Measurements from ENCODE around the gene RBBP8NL.

The RBBP8NL gene

GRCh38 chr20:62409086-62409853 is 18.1 kb downstream of the RBBP8NL start:
- TF ChIP-seq, protein P1, sequence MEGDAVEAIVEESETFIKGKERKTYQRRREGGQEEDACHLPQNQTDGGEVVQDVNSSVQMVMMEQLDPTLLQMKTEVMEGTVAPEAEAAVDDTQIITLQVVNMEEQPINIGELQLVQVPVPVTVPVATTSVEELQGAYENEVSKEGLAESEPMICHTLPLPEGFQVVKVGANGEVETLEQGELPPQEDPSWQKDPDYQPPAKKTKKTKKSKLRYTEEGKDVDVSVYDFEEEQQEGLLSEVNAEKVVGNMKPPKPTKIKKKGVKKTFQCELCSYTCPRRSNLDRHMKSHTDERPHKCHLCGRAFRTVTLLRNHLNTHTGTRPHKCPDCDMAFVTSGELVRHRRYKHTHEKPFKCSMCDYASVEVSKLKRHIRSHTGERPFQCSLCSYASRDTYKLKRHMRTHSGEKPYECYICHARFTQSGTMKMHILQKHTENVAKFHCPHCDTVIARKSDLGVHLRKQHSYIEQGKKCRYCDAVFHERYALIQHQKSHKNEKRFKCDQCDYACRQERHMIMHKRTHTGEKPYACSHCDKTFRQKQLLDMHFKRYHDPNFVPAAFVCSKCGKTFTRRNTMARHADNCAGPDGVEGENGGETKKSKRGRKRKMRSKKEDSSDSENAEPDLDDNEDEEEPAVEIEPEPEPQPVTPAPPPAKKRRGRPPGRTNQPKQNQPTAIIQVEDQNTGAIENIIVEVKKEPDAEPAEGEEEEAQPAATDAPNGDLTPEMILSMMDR (IDR thresholded peaks at IDR 0.05): no peak

GRCh38 chr20:62408640-62409039 is 18.7 kb downstream of the RBBP8NL start:
- TF ChIP-seq, protein P1 (IDR thresholded peaks at IDR 0.05): no peak

DNA sequence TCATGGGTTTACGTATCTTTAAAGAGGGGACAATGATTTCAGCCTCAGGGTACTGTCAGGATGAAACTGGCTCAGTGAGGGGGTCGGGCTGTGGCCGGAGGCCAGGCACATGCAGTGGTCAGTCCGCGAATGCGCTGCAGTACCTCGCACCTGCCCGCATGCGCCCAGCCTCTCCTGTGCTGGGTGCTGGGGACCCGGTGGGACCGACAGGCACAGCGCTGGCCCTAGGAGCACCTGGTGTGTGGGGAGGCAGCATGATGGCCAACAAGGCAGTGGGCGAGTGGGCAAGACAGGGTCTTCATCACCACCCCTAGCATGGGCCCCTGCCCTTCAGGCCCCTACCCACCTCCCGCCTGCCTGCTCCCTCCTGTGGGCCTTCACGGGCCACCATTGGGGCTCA is 19.3 kb downstream of the RBBP8NL start:
- TF ChIP-seq, protein P1 (IDR thresholded peaks at IDR 0.05): no peak

- TF ChIP-seq, protein P1 (IDR thresholded peaks at IDR 0.05): no peak
Measured at GRCh38 chr20:62407221-62407992, 19.9 kb downstream of the RBBP8NL start, which contains the start of gene CABLES2. CABLES2 (minus strand) TSS chr20:62407285; CDS start chr20:62407276, 9 bp downstream.

DNA sequence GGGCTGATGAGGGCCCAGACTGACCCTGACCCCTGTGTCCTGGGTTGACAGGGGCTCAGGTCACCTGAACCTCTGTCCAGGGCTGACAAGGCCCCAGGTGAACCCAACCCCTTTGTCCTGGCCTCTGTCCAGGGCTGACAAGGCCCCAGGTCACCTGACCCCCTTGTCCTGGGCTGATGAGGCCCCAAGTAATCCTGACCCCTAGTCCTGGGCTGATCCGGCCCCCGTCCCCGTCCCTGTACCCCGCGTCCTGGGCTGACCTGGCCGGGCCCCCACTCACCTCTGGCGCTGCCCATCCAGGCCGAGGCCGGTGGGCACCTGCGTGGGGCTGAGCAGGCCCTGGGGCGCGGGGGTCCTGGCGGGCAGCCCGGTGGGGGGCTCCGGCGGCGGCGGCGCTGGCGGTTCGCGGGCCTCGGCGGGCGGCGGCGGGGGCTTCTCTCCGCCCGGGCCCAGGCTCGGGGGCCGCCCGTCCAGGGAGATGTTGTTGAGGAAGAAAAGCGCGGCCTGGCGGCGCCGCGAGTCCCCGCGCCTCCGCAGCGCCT is 20.6 kb downstream of the RBBP8NL start:
- TF ChIP-seq, protein P1 (IDR thresholded peaks at IDR 0.05): no peak

DNA sequence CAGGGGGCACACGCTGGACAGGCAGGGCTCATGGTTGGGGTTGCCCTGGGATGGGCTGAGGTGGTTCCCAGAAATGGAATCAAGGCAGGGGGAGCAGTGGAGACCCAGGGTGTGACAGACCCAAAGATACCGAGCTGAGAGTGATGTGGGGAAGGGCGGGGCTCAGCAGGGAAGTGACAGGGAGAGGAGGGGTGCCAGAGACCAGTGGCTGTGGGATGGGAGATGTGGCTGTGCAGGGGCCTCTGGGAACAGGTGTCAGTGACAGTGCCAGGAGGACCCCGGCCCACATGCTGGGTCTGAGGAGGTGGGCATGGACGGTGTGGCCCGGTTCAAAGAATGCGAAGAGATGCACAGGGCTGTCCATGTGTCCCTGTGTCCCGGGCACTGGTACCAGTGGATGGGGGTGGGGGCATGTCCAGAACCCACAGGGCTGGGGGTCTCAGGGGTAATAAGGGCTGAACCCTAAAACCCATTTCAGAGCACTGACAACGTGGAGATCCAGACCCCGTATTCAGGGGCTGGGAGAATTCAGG is 21.3 kb downstream of the RBBP8NL start:
- TF ChIP-seq, protein P1 (IDR thresholded peaks at IDR 0.05): no peak

Measured in LNCAP (cell line).